Stomach (tissue), 19 donors: Measurements from ENCODE around the gene ZNF10. TPM values are rescaled to one million over a fixed set of nuclear protein-coding genes. Genes with fewer than 3 reads are reported as not detected.

Experiments used
- DNase-seq, 2 donors: peaks; one replicate each; pipeline versions ENCODE4 v3.0.0 to v3.0.0-alpha.2; 2013 to 2019
- H3K27ac ChIP-seq, 5 donors: fragments of 200-600 bp in 4 of 5; sonication (generic) in 4 of 5; one replicate each; pipeline ENCODE4 v1.5.1; 2013 to 2019; ENCODE audit warnings: mild to moderate bottlenecking in 1 of 5, moderate library complexity in 1 of 5
- H3K27me3 ChIP-seq, 3 donors: fragments of 200-600 bp; sonication (generic); one replicate each; pipeline ENCODE4 v1.5.1; 2017 to 2019; ENCODE audit warnings: mixed run types in 1 of 3
- H3K36me3 ChIP-seq, 4 donors: fragments of 200-600 bp; sonication (generic); 1 replicate in 3 of 4; 2 replicates in 1 of 4; pipeline ENCODE4 v1.5.1; 2016 to 2019
- H3K4me1 ChIP-seq, 4 donors: fragments of 200-600 bp; sonication (generic); one replicate each; pipeline ENCODE4 v1.5.1; 2016 to 2019
- H3K4me3 ChIP-seq, 4 donors: fragments of 200-600 bp; sonication (generic) in 3 of 4; one replicate each; pipeline ENCODE4 v1.5.1; 2016 to 2019; ENCODE audit warnings: mild to moderate bottlenecking in 1 of 4
- H3K9me3 ChIP-seq, 4 donors: fragments of 200-600 bp; sonication (generic); one replicate each; pipeline ENCODE4 v1.5.1; 2016 to 2019
- CTCF ChIP-seq, 7 experiments: fragments of 450-650 bp in 4 of 7; fragments of 200-600 bp in 3 of 7; sonication (generic) in 3 of 7; IDR thresholded peaks; one replicate each; pipeline ENCODE4 v1.5.1; 2016 to 2019; ENCODE audit warnings: antibody characterized with exemption in 7 of 7, control low read depth in 2 of 7, mild to moderate bottlenecking in 1 of 7
- EP300 ChIP-seq: sonication (generic); formaldehyde crosslinking; IDR thresholded peaks from one replicate; pipeline ENCODE4 v1.6.1; 2017; ENCODE audit warnings: antibody characterized with exemption
- POLR2A ChIP-seq, 4 donors: fragments of 450-650 bp; IDR thresholded peaks; one replicate each; pipeline ENCODE4 v1.6.1; 2016; ENCODE audit warnings: antibody characterized with exemption in 4 of 4, control low read depth in 2 of 4, mild to moderate bottlenecking in 1 of 4, moderate library complexity in 1 of 4
- POLR2AphosphoS5 ChIP-seq, 3 donors: sonication (generic); formaldehyde crosslinking; IDR thresholded peaks; one replicate each; pipeline ENCODE4 v1.6.1; 2016; ENCODE audit warnings: antibody characterized with exemption in 3 of 3
- WGBS, 5 donors: extraction: QIAGEN DNeasy Blood & Tissue Kit in 3 of 5; methylation state at CpG; one replicate each; pipeline versions ENCODE4 v1.1.5 to v1.1.7; 2013 to 2018; 5-methylcytosine and 5-hydroxymethylcytosine counted together
- intact Hi-C: fragments of 100-400 bp; cut with DNase I; formaldehyde crosslinking; loops from one replicate; pipeline ENCODE4 v1.15.1; 2023; ENCODE audit warnings: low total_unique reads
- long read RNA-seq, 10 donors: transcript quantifications; one replicate each; lab custom pipeline, GENCODE V29; 2026
- polyA plus RNA-seq, 3 donors: library from polyadenylated mRNA; stranded (reverse); fragments of 200-250 nt; gene quantifications; one replicate each; pipeline ENCODE4 v1.2.3, GENCODE V29; 2013
- total RNA-seq, 5 donors: library from RNA; depleted of rRNA; stranded (reverse); fragments of >200 nt; gene quantifications; one replicate each; pipeline versions ENCODE4 v1.1.0 to v1.2.3, GENCODE V29; 2014 to 2016
- donor health status: healthy with polysubstance abuse.
- donor health status: Bipolar disorder and iron deficiency.
- donor health status: healthy.

Gene ZNF10
- total RNA-seq (10 to 100 TPM in 2 of 5 donors, 1 to 10 TPM in 2, not detected in 1; 4.6 to 20.7 (median 13.1) TPM), polyA plus RNA-seq (1 to 10 TPM; 2.4 to 5.8 (median 4.9) TPM)
- long read RNA-seq, donor 1, partial matches to known transcripts: 0 of 1 reads
- long read RNA-seq, donor 1, other reads (novel, unspliced or antisense): 0 of 1 reads
- long read RNA-seq, donor 2: 0 reads
- long read RNA-seq, donor 3, partial matches to known transcripts: 0 of 1 reads
- long read RNA-seq, donor 3, other reads (novel, unspliced or antisense): 0 of 1 reads
- long read RNA-seq, donor 4: 0 reads
- long read RNA-seq, donor 5: 0 reads
- long read RNA-seq, donor 6: 0 reads
- long read RNA-seq, donor 7: 0 reads
- long read RNA-seq, donor 8, partial matches to known transcripts: 0 of 2 reads
- long read RNA-seq, donor 8, other reads (novel, unspliced or antisense): 0 of 2 reads
- long read RNA-seq, donor 9: 0 reads
- long read RNA-seq, donor 10, partial matches to known transcripts: 0 of 1 reads
- long read RNA-seq, donor 10, other reads (novel, unspliced or antisense): 0 of 1 reads

GRCh38 chr12:133130038-133130807 is at the start of gene ZNF10, which contains the start of gene ZNF891:
Gene ZNF10 (plus strand): TSS chr12:133130627. CDS start chr12:133144493, 13,866 bp downstream.
Gene ZNF891 (minus strand): TSS chr12:133130274. CDS start chr12:133121918, 8,356 bp downstream.
- 0 to 1% (median 1%) methylated on average over 24 to 87 of the region's 87 CpGs for WGBS, 5 donors
- Histone ChIP-seq H3K36me3 (peaks cover 7 to 67% (median 53%) of the 10 kb centered on the region in 4 donors), H3K4me3 (peak within 1 kb of the TSS; percentile 67 to 93 (median 80)), H3K4me1 (peaks cover 0 to 16% (median 15%) of the 10 kb centered on the region in 4 donors), H3K27ac (peak within 1 kb of the TSS; percentile 95 to 99 (median 96)), H3K27me3 (no peaks in the 10 kb centered on the region), H3K9me3 (peaks cover 36 to 75% (median 64%) of the 10 kb centered on the region in 4 donors)
- intact Hi-C loops: no loop called here
- peak; percentile 97 to 99 for DNase-seq
- peak in 2 of 4 donors; percentile 84 for TF ChIP-seq POLR2A (IDR thresholded peaks at IDR 0.05)
- peak; percentile 89 to 97 (median 92) for TF ChIP-seq POLR2AphosphoS5 (IDR thresholded peaks at IDR 0.05)
- no peak for TF ChIP-seq CTCF (IDR thresholded peaks at IDR 0.05)
- peak; percentile 9 for TF ChIP-seq EP300

- peak overlapping the region; percentile 69 to 86 (median 82) for H3K4me3 ChIP-seq
- TF ChIP-seq CTCF (IDR thresholded peaks at IDR 0.05) (no peak), POLR2A (IDR thresholded peaks at IDR 0.05) (no peak), EP300 (no peak), POLR2AphosphoS5 (IDR thresholded peaks at IDR 0.05) (no peak)
- peaks cover 29 to 45% (median 44%) of the 10 kb centered on the region in 4 donors for H3K36me3 ChIP-seq
- H3K27me3 ChIP-seq: no peaks in the 10 kb centered on the region
- peak overlapping the region; percentile 89 to 99 (median 98) for H3K27ac ChIP-seq
- H3K4me1 ChIP-seq: peaks cover 6 to 20% (median 10%) of the 10 kb centered on the region in 4 donors
- intact Hi-C loops: no loop called here
- DNase-seq: peak in 1 of 2 donors; percentile 42
- peaks cover 39 to 84% (median 79%) of the 10 kb centered on the region in 4 donors for H3K9me3 ChIP-seq
- 22 to 26% (median 23%) methylated on average over 17 of the region's 17 CpGs for WGBS, 5 donors
These were observed 49.2 kb upstream of the ZNF10 start for GRCh38 chr12:133081159-133081780.

GRCh38 chr12:133083345-133083744 is 47.1 kb upstream of the ZNF10 start:
- no peak for TF ChIP-seq EP300
- no peak for TF ChIP-seq POLR2AphosphoS5 (IDR thresholded peaks at IDR 0.05)
- no peak for TF ChIP-seq CTCF (IDR thresholded peaks at IDR 0.05)
- no peak for TF ChIP-seq POLR2A (IDR thresholded peaks at IDR 0.05)
- intact Hi-C loops: no loop called here
- Histone ChIP-seq H3K9me3 (peaks cover 39 to 84% (median 79%) of the 10 kb centered on the region in 4 donors), H3K27ac (no peak overlapping the region), H3K27me3 (no peaks in the 10 kb centered on the region), H3K4me1 (peaks cover 6 to 20% (median 10%) of the 10 kb centered on the region in 4 donors), H3K36me3 (peaks cover 42 to 66% (median 65%) of the 10 kb centered on the region in 4 donors), H3K4me3 (no peak overlapping the region)
- no peak for DNase-seq
- 97 to 100% (median 99%) methylated on average over 6 of the region's 6 CpGs for WGBS, 5 donors
